ENCODE measurements around the gene CES3. TPM values are rescaled to one million over a fixed set of nuclear protein-coding genes. Genes with fewer than 3 reads are reported as not detected.
A peak's percentile ranks its signal among the peaks of the same experiment; 100 is the strongest.
"Not testable (repeated sequence)": the region's sequence is repeated elsewhere in the genome, so short reads cannot be mapped to it uniquely, and the experiment has no call there.

Gene CES3
- total RNA-seq, 5 donors from 2014 or later (not counting 1 experiment from before 2014, with no cell fraction given), result 0.10 to 0.88 (median 0.58) TPM

DNA sequence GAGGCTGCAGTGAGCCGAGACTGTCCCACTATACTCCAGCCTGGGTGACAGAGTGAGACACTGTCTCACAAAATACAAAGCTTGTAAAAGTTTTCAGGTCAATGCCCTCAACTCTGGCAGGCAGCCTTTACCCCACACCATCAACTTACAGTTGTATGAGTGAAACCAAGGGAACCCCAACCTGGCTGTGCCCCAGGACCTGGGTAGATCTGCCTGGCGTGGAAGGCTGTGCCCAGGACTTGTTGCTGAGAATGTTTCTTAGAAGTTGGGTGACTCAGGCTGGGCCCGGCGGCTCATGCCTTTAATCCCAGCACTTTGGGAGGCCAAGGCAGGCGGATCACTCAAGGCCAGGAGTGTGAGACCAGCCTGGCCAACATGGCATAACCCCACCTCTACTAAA is 7.8 kb downstream of the CES3 start:
- no peak overlapping the region for H3K4me3 ChIP-seq (ENCODE audit: control insufficient read depth in 1 of 2, extremely low read depth in 1 of 2, low read length in 1 of 2)
- CTCF ChIA-PET, result no interaction called here
- Mint-ChIP-seq H3K4me1 (no peaks in the 10 kb centered on the region), H3K27ac (no peak overlapping the region), H3K4me3 (no peak overlapping the region), H3K27me3 (peaks cover 0 to 7% of the 10 kb centered on the region in 2 donors), H3K9me3 (no peaks in the 10 kb centered on the region), H3K36me3 (no peaks in the 10 kb centered on the region)
- no peaks in the 10 kb centered on the region for H3K9me3 ChIP-seq
- peaks cover 0 to 30% of the 10 kb centered on the region in 2 experiments for H3K27me3 ChIP-seq (replicated peaks in 1 of 2; ENCODE audit: control insufficient read depth in 2 of 2, extremely low read depth in 1 of 2, insufficient read depth in 2 of 2, low read length in 1 of 2)
- H3K4me1 ChIP-seq (ENCODE audit: control insufficient read depth in 1 of 2, extremely low read depth in 1 of 2, insufficient read depth in 2 of 2, low read length in 2 of 2), result no peaks in the 10 kb centered on the region
- ATAC-seq (replicated peaks in 1 of 4), result no peak
- POLR2A ChIA-PET, result interaction anchor here in 1 of 2 donors (0.5 kb wide), 1 partner anchor 77 kb away, joined by 6 read pairs; no protein-coding TSS in a partner anchor
- 95% methylated on average over 3 of the region's 5 CpGs for WGBS (ENCODE audit: insufficient coverage)
- H3K36me3 ChIP-seq (ENCODE audit: control insufficient read depth in 2 of 2, extremely low read depth in 1 of 2, insufficient read depth in 1 of 2, low read length in 1 of 2), result no peaks in the 10 kb centered on the region
- no peak overlapping the region for H3K27ac ChIP-seq (ENCODE audit: low read length)
- DNase-seq, result no peak

DNA sequence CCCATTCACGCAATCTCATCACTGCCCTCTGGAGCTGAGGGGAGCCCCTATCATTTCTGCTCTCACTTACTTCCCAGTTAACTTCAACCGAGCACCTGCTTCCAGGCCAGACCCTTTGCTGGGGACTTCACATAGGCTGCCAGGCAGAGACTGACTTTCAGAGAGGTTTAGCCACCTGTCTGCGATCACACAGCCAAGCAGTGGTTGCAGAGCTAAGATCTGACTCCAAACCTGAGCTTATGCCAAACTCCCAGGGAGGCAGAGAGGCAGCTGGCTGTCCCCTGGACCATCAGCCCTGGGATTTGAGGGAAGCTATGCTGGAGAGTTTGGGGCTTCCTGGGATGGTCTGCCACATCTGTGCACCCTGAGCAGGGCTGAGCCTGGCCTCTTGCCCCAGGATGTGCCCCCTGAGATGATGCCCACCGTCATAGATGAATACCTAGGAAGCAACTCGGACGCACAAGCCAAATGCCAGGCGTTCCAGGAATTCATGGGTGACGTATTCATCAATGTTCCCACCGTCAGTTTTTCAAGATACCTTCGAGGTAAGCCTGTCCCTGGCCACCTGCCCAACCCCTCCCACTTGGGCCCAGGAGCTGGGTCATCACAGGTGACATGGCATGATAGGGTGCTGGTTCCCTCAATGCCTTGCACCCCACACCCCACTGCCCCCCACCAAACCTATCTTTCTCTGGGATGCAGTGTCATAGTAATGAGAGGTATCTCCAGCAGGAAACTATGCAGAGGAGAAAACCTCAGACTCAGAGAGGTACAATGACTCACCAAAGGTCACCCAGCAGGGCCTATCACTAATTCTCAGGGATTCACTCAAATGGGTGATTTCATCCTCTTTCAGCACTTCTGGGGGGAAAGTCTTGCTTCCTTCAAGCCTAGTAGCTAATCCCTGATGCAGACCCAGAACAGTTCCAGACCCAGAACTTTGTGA is 10.0 kb downstream of the CES3 start:
- Histone ChIP-seq H3K36me3 (ENCODE audit: control insufficient read depth in 2 of 2, extremely low read depth in 1 of 2, insufficient read depth in 1 of 2, low read length in 1 of 2) (no peaks in the 10 kb centered on the region), H3K27ac (ENCODE audit: low read length) (no peak overlapping the region), H3K9me3 (no peaks in the 10 kb centered on the region), H3K4me1 (ENCODE audit: control insufficient read depth in 1 of 2, extremely low read depth in 1 of 2, insufficient read depth in 2 of 2, low read length in 2 of 2) (peaks cover 0 to 9% of the 10 kb centered on the region in 2 experiments), H3K27me3 (replicated peaks in 1 of 2; ENCODE audit: control insufficient read depth in 2 of 2, extremely low read depth in 1 of 2, insufficient read depth in 2 of 2, low read length in 1 of 2) (peaks cover 0 to 25% of the 10 kb centered on the region in 2 experiments), H3K4me3 (ENCODE audit: control insufficient read depth in 1 of 2, extremely low read depth in 1 of 2, low read length in 1 of 2) (no peak overlapping the region)
- POLR2A ChIA-PET, result no interaction called here
- no peak overlapping the region for H3K27ac Mint-ChIP-seq
- ATAC-seq (replicated peaks in 1 of 4) (no peak), DNase-seq (no peak)
- no peaks in the 10 kb centered on the region for H3K36me3 Mint-ChIP-seq
- H3K9me3 Mint-ChIP-seq, result no peaks in the 10 kb centered on the region
- WGBS (ENCODE audit: insufficient coverage), result 75% methylated on average over 9 of the region's 10 CpGs
- H3K4me3 Mint-ChIP-seq, result no peak overlapping the region
- peaks cover 0 to 5% of the 10 kb centered on the region in 2 donors for H3K27me3 Mint-ChIP-seq
- peaks cover 0 to 11% (median 5%) of the 10 kb centered on the region in 3 donors for H3K4me1 Mint-ChIP-seq
- CTCF ChIA-PET, result no interaction called here

GRCh38 chr16:66972983-66973382 is 11.9 kb downstream of the CES3 start:
- ChIA-PET CTCF (no interaction called here), POLR2A (no interaction called here)
- H3K36me3 Mint-ChIP-seq, result no peaks in the 10 kb centered on the region
- no peaks in the 10 kb centered on the region for H3K9me3 Mint-ChIP-seq
- Histone ChIP-seq H3K9me3 (no peaks in the 10 kb centered on the region), H3K27me3 (replicated peaks in 1 of 2; ENCODE audit: control insufficient read depth in 2 of 2, extremely low read depth in 1 of 2, insufficient read depth in 2 of 2, low read length in 1 of 2) (peaks cover 0 to 35% of the 10 kb centered on the region in 2 experiments), H3K4me3 (ENCODE audit: control insufficient read depth in 1 of 2, extremely low read depth in 1 of 2, low read length in 1 of 2) (no peak overlapping the region), H3K36me3 (ENCODE audit: control insufficient read depth in 2 of 2, extremely low read depth in 1 of 2, insufficient read depth in 1 of 2, low read length in 1 of 2) (no peaks in the 10 kb centered on the region), H3K27ac (ENCODE audit: low read length) (no peak overlapping the region), H3K4me1 (ENCODE audit: control insufficient read depth in 1 of 2, extremely low read depth in 1 of 2, insufficient read depth in 2 of 2, low read length in 2 of 2) (peaks cover 0 to 16% of the 10 kb centered on the region in 2 experiments)
- ATAC-seq (replicated peaks in 1 of 4) (no peak), DNase-seq (no peak)
- peaks cover 0 to 15% (median 7%) of the 10 kb centered on the region in 3 donors for H3K4me1 Mint-ChIP-seq
- WGBS (ENCODE audit: insufficient coverage), result 83% methylated on average over 6 of the region's 9 CpGs
- H3K27ac Mint-ChIP-seq, result no peak overlapping the region
- peaks cover 0 to 5% of the 10 kb centered on the region in 2 donors for H3K27me3 Mint-ChIP-seq
- H3K4me3 Mint-ChIP-seq, result no peak overlapping the region

GRCh38 chr16:66973716-66974115 is 12.7 kb downstream of the CES3 start:
- DNase-seq (no peak), ATAC-seq (replicated peaks in 1 of 4) (no peak)
- Histone ChIP-seq H3K9me3 (no peaks in the 10 kb centered on the region), H3K4me1 (ENCODE audit: control insufficient read depth in 1 of 2, extremely low read depth in 1 of 2, insufficient read depth in 2 of 2, low read length in 2 of 2) (peaks cover 0 to 16% of the 10 kb centered on the region in 2 experiments), H3K27ac (ENCODE audit: low read length) (no peak overlapping the region), H3K36me3 (ENCODE audit: control insufficient read depth in 2 of 2, extremely low read depth in 1 of 2, insufficient read depth in 1 of 2, low read length in 1 of 2) (no peaks in the 10 kb centered on the region), H3K4me3 (ENCODE audit: control insufficient read depth in 1 of 2, extremely low read depth in 1 of 2, low read length in 1 of 2) (no peak overlapping the region), H3K27me3 (replicated peaks in 1 of 2; ENCODE audit: control insufficient read depth in 2 of 2, extremely low read depth in 1 of 2, insufficient read depth in 2 of 2, low read length in 1 of 2) (peaks cover 0 to 35% of the 10 kb centered on the region in 2 experiments)
- ChIA-PET CTCF (no interaction called here), POLR2A (no interaction called here)
- 87% methylated on average over 4 of the region's 6 CpGs for WGBS (ENCODE audit: insufficient coverage)
- Mint-ChIP-seq H3K27me3 (peaks cover 0 to 5% of the 10 kb centered on the region in 2 donors), H3K4me1 (peaks cover 0 to 15% (median 7%) of the 10 kb centered on the region in 3 donors), H3K27ac (no peak overlapping the region), H3K36me3 (no peaks in the 10 kb centered on the region), H3K4me3 (no peak overlapping the region), H3K9me3 (no peaks in the 10 kb centered on the region)

DNA sequence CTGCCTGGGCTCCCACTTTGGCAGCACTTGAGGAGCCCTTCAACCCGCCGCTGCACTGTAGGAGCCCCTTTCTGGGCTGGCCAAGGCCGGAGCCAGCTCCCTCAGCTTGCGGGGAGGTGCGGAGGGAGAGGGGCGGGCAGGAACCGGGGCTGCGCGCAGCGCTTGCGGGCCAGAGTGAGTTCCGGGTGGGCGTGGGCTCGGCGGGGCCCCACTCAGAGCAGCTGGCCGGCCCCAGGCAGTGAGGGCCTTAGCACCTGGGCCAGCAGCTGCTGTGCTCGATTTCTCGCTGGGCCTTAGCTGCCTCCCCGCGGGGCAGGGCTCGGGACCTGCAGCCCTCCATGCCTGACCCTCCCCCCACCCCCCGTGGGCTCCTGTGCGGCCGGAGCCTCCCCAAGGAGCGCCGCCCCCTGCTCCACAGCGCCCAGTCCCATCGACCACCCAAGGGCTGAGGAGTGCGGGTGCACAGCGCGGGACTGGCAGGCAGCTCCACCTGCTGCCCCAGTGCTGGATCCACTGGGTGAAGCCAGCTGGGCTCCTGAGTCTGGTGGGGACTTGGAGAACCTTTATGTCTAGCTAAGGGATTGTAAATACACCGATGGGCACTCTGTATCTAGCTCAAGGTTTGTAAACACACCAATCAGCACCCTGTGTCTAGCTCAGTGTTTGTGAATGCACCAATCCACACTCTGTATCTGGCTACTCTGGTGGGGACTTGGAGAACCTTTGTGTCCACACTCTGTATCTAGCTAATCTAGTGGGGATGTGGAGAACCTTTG is 13.3 kb downstream of the CES3 start:
- H3K36me3 ChIP-seq (ENCODE audit: control insufficient read depth in 2 of 2, extremely low read depth in 1 of 2, insufficient read depth in 1 of 2, low read length in 1 of 2); DNase-seq; H3K36me3 Mint-ChIP-seq; ATAC-seq (replicated peaks in 1 of 4); H3K27ac Mint-ChIP-seq; H3K27me3 Mint-ChIP-seq; H3K27ac ChIP-seq (ENCODE audit: low read length); H3K4me3 ChIP-seq (ENCODE audit: control insufficient read depth in 1 of 2, extremely low read depth in 1 of 2, low read length in 1 of 2); POLR2A ChIA-PET; H3K9me3 ChIP-seq; H3K9me3 Mint-ChIP-seq: not testable (repeated sequence)
- WGBS (ENCODE audit: insufficient coverage), result 94% methylated on average over 13 of the region's 32 CpGs
- Mint-ChIP-seq H3K4me1 (peaks cover 0 to 15% (median 7%) of the 10 kb centered on the region in 3 donors), H3K4me3 (peak overlapping the region; percentile 66 to 77 (median 69))
- CTCF ChIA-PET, result interaction anchor here in 1 of 2 donors (0.6 kb wide), 1 partner anchor 10 kb away, joined by 3 read pairs; no protein-coding TSS in a partner anchor
- Histone ChIP-seq H3K27me3 (replicated peaks in 1 of 2; ENCODE audit: control insufficient read depth in 2 of 2, extremely low read depth in 1 of 2, insufficient read depth in 2 of 2, low read length in 1 of 2) (peaks cover 0 to 35% of the 10 kb centered on the region in 2 experiments), H3K4me1 (ENCODE audit: control insufficient read depth in 1 of 2, extremely low read depth in 1 of 2, insufficient read depth in 2 of 2, low read length in 2 of 2) (peaks cover 0 to 16% of the 10 kb centered on the region in 2 experiments)

- peak overlapping the region; percentile 66 to 77 (median 69) for H3K4me3 Mint-ChIP-seq
- Histone ChIP-seq H3K4me3 (ENCODE audit: control insufficient read depth in 1 of 2, extremely low read depth in 1 of 2, low read length in 1 of 2) (peak overlapping the region; percentile 6 to 32), H3K4me1 (ENCODE audit: control insufficient read depth in 1 of 2, extremely low read depth in 1 of 2, insufficient read depth in 2 of 2, low read length in 2 of 2) (peaks cover 0 to 16% of the 10 kb centered on the region in 2 experiments), H3K27me3 (replicated peaks in 1 of 2; ENCODE audit: control insufficient read depth in 2 of 2, extremely low read depth in 1 of 2, insufficient read depth in 2 of 2, low read length in 1 of 2) (peaks cover 0 to 32% of the 10 kb centered on the region in 2 experiments)
- H3K36me3 Mint-ChIP-seq; ATAC-seq (replicated peaks in 1 of 4); H3K27ac ChIP-seq (ENCODE audit: low read length); H3K36me3 ChIP-seq (ENCODE audit: control insufficient read depth in 2 of 2, extremely low read depth in 1 of 2, insufficient read depth in 1 of 2, low read length in 1 of 2); H3K27me3 Mint-ChIP-seq; POLR2A ChIA-PET; H3K9me3 ChIP-seq; H3K9me3 Mint-ChIP-seq: not testable (repeated sequence)
- CTCF ChIA-PET, result interaction anchor here (0.9 to 1.6 kb wide), 4 partner anchors 10 to 182 kb away, joined by 3 to 7 read pairs (median 3); no protein-coding TSS in a partner anchor
- peaks cover 0 to 15% (median 7%) of the 10 kb centered on the region in 3 donors for H3K4me1 Mint-ChIP-seq
- WGBS (ENCODE audit: insufficient coverage), result 11% methylated on average over 6 of the region's 11 CpGs
- DNase-seq, result peak in 33 of 35 experiments; percentile 12 to 60 (median 35)
- peak overlapping the region in 1 of 2 donors; percentile 50 for H3K27ac Mint-ChIP-seq
Measured at GRCh38 chr16:66974932-66975246, 13.8 kb downstream of the CES3 start.
